Astrocyte (in vitro differentiated cells and primary cell): ENCODE measurements around the gene FAM50A.

Experiments
- EZH2 ChIP-seq: IDR thresholded peaks from 2 replicates; pipeline ENCODE4 v1.6.1; 2012; ENCODE audit warnings: mild to moderate bottlenecking, low read length, inconsistent platforms; ENCODE audit not compliant: insufficient read depth
- TF ChIP-seq, protein P1 (sequence below): IDR thresholded peaks from 2 replicates; pipeline ENCODE4 v1.5.1; 2011; ENCODE audit warnings: low read depth, mild to moderate bottlenecking, inconsistent platforms, low read length, moderate library complexity; ENCODE audit not compliant: insufficient read depth

DNA sequence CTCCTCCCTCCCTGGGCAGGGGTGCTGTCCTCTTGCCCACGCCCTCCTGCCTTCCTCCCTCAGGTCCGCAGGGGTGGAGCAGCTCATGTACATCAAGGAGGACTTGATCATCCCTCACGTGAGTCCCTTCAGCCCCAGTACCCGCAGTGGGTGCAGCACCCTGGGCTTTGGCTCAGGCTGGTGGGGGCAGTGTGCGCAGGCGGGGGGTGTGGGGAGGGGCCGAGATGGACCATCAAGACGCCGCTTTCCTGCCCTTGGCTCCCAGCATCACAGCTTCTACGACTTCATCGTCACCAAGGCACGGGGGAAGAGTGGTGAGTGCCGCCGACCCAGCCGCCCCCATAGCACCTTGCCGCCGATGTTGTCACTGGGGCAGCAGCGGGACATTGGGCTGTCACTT, 5.7 kb downstream of the FAM50A start:
- TF ChIP-seq, protein P1, sequence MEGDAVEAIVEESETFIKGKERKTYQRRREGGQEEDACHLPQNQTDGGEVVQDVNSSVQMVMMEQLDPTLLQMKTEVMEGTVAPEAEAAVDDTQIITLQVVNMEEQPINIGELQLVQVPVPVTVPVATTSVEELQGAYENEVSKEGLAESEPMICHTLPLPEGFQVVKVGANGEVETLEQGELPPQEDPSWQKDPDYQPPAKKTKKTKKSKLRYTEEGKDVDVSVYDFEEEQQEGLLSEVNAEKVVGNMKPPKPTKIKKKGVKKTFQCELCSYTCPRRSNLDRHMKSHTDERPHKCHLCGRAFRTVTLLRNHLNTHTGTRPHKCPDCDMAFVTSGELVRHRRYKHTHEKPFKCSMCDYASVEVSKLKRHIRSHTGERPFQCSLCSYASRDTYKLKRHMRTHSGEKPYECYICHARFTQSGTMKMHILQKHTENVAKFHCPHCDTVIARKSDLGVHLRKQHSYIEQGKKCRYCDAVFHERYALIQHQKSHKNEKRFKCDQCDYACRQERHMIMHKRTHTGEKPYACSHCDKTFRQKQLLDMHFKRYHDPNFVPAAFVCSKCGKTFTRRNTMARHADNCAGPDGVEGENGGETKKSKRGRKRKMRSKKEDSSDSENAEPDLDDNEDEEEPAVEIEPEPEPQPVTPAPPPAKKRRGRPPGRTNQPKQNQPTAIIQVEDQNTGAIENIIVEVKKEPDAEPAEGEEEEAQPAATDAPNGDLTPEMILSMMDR = no peak
- TF ChIP-seq EZH2 = no peak
